ENCODE measurements around the gene BTBD10.

- TF ChIP-seq ZNF776 (CRISPR knock-in tag; IDR thresholded peaks at IDR 0.05) (no peak), CBFB (CRISPR knock-in tag; IDR thresholded peaks at IDR 0.05) (no peak), HNF4G (IDR thresholded peaks at IDR 0.05; ENCODE audit: borderline replicate concordance, low read depth, low read length) (no peak), HNF4G (CRISPR knock-in tag; IDR thresholded peaks at IDR 0.05; ENCODE audit: borderline replicate concordance, low read depth) (no peak), TAF1 (CRISPR knock-in tag; IDR thresholded peaks at IDR 0.05) (no peak), KDM4B (CRISPR knock-in tag; IDR thresholded peaks at IDR 0.05) (no peak), ZBTB7A (CRISPR knock-in tag; IDR thresholded peaks at IDR 0.05) (no peak), CTCF (CRISPR knock-in tag; IDR thresholded peaks at IDR 0.05) (no peak), POLR2A (IDR thresholded peaks at IDR 0.05; ENCODE audit: insufficient read depth in 1 of 2, low read depth in 2 of 2, low read length in 2 of 2) (no peak), ZC3H4 (CRISPR knock-in tag; IDR thresholded peaks at IDR 0.05; ENCODE audit: borderline replicate concordance) (no peak), RELA (CRISPR knock-in tag; IDR thresholded peaks at IDR 0.05) (no peak), PBX3 (CRISPR knock-in tag; IDR thresholded peaks at IDR 0.05; ENCODE audit: borderline replicate concordance) (no peak), PREB (CRISPR knock-in tag; IDR thresholded peaks at IDR 0.05) (no peak), FIP1L1 (IDR thresholded peaks at IDR 0.05; ENCODE audit: borderline replicate concordance, insufficient read depth, low read depth, low read length) (no peak), AFF4 (CRISPR knock-in tag; IDR thresholded peaks at IDR 0.05) (no peak)
Observed at GRCh38 chr11:13429288-13429687, 33.7 kb downstream of the BTBD10 start.

Measured in HepG2 (cell line).